Activated CD8-positive, alpha-beta memory T cell treated with anti-CD3 and anti-CD28 coated beads, Interleukin-2, amount 50 U/mL, for 48 hours (primary cell): ENCODE measurements around the gene ZNF579.
A peak's percentile ranks its signal among the peaks of the same experiment; 100 is the strongest.

ENCODE experiments used
- DNase-seq: peaks from one replicate; pipeline ENCODE4 v3.0.0-alpha.2; 2020

ZNF579 gene

DNA sequence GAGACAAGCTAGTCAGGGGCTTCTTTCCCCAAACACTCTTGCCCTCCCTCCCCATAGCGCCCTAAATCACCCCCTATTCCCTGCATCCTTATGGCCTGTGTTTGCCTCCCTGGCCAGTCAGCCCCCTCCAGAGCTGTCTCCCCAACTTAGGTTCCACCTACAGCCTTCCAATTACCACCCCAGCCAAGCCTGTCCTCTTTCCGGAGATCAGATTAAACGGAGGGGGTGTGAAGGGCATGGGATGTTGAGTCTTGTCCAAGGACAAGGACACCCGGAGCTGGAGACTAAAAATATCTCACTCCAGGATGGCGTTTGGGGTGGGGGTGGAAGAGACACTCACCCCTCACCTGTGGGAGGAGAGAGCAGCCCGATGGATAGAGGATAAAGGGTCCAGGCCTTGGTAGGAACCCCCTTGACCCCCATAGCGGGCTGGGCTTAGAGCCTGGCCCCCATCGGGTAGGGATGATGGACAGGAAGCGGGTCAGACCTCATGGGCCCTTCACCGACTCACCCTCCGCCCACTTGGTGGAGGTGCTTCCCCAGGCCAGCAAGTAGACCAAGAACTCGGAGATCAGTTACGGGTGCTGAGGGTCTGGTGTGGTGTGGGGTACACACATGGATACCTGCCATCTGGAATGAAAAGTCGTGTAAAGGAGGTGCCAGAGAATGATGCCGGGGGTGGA, 30.8 kb upstream of the ZNF579 start:
- no peak for DNase-seq

DNA sequence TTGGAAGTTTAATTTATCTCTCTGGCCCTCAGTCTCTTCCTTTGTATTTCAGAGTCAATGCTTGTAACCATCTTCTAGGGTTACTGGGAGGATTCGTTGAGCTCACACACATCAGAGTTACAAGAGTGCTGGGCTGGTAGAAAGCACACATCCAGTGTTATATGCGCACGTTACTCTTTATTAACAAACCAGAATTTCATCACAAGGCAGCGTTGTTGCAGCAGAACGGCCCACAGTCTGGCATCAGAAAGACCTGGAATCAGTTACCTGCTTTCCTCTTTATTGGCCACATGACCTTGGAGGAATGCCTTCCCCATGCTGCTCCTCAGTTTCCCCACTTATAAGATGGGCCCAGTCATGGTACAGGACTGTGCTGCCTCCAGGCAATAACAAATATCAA, 28.7 kb upstream of the ZNF579 start:
- DNase-seq, result no peak

DNA sequence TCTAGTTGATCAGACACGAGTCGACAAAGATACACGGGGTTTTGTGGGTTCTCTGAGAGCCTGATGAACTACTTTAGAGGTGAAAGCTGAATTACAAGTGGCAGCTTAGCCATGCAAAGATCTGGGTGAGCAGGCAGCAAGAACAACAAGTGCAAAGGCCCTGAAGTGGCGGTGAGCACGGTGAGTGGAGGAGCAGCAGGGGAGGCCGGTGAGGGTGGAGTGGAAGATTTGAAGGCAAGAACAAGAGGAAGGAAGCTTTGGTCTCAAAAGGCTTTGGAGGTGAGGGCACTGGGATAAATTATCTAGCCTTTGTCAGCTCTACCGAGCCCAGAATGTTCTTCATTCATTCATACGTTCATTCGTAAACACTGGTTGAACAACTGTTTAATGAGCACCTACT, 26.2 kb upstream of the ZNF579 start:
- no peak for DNase-seq

DNA sequence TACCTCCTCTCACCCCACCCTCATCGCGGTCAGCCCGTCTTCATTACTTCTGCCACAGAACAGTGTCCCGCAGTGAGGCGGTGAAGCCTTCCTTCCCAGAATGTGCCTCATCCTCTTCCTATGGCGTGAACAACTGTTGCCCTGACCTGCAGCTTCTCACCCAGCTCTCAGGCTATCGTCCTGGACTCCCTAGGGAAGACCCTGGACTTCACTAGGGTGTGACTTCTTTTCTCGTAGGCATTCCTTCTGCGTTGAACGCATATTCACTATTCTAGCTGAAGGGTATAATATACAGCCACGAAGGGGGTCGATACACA, 25.8 kb upstream of the ZNF579 start:
- DNase-seq, result no peak

DNA sequence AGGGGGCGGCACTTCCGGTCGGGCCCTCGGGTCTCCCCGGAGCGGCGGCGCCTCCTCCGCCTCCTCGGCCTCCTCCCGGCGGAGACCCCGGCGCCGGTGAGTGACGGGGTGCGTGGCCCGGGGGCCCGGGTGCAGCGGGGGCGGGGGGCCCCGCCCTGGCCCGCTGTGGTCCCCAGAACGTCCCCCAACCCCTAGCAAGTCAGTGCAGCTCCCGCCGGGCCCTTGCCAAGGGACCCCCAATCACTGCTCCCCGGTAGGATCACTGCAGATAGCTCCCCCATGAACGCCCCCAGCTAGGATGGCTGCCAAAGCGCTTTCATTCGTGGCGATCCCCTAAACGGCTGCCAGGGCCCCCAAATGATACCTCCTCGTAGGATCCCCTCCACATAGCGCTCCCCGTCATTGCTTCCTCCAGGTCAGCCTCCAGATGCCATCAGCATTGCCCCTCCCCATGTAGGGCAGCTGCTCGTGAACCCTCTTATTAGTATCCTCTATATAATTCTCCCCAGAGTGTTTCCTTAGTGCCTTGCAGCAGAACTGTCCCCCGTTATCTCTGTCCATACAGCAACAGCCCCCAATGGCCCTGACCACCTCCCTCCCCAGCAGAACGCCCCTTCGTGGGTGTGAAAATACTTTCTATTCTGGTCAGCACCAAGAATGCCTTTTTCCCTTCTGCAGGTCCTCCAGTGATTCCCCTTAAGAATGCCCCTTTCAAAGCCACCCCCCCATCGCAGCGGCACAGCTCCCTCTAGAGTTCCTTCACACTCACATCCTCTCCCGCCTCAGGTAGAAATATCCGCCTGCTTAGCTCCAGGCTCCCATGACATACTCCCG, 25.2 kb upstream of the ZNF579 start, which contains the start of gene ZNF865:
Gene ZNF865 (plus strand): TSS at position 11 of the 834 bp plus-strand sequence. CDS start 7,972 bp downstream, outside the sequence.
- peak; percentile 80 for DNase-seq

DNA sequence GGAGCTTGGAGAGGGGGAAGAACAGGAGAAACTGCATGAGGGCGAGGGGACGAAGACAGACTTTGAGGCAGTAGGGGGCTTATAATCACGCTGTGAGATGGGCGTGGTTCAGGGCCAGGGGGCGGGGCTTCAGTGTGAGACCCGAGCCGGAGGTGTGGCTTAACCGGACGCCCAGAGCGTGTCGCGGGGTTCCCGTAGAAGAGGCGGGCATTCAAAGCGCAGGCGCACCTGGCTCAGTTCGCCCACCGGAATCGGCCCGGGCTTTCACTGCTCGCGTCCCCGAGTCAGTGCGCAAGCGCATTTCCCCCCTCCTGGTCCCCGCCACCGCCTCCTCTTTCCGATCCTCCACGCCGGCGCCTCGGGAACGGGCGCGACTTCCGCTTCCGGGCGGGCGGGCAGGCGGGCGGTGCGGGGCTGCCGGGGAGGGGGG, 24.6 kb upstream of the ZNF579 start:
- peak; percentile 99 for DNase-seq

DNA sequence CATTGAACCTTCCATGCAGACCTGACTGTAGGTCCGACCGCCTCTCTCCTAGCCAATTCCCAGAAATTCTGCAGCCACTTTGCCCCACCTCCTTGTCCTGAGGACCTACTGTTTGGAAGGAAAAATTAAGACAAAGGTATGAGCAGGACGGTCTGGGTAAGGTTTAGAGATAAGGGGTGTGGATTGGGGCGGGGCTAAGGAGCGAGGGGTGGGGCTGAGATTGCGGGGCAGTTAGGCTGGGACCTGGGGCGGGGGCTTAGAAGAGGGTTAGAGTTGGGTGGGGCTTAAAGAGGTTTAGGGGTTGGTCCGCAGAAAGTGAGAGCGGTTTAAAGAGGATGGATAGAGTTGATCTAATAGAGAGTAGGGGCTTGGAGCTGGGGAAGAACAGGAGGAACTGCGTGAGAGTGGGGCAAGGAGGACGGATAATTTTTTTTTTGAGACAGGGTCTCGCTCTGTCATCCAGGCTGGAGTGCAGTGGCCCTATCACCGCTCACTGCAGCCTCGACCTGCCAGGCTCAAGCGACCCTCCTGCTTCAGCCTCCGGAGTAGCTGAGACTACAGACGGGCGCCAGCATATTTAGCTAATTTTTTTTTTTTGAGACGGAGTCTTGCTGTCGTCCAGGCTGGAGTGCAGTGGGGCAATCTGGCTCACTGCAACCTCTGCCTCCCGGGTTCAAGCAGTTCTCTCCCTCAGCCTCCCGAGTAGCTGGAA, 23.1 kb upstream of the ZNF579 start:
- no peak for DNase-seq

DNA sequence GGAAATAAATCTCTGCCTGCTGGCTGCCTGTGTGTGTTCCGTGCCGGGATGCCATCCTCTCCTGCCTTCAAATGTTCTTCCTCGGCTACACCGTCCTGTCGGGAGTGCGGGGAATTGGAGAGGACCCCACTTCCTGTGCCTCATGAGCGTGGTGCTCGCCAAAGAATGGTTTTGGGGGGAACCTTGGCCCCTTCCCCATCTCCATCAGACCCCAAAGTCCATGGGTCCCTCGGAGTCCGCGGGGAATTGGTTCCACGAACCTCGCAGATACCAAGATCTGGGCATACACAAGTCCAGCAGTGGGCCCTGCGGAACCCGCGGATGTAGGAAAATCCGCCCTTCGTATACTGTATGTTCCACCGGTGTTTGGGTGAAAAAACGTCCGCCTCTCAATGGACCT, 22.5 kb upstream of the ZNF579 start:
- no peak for DNase-seq

DNA sequence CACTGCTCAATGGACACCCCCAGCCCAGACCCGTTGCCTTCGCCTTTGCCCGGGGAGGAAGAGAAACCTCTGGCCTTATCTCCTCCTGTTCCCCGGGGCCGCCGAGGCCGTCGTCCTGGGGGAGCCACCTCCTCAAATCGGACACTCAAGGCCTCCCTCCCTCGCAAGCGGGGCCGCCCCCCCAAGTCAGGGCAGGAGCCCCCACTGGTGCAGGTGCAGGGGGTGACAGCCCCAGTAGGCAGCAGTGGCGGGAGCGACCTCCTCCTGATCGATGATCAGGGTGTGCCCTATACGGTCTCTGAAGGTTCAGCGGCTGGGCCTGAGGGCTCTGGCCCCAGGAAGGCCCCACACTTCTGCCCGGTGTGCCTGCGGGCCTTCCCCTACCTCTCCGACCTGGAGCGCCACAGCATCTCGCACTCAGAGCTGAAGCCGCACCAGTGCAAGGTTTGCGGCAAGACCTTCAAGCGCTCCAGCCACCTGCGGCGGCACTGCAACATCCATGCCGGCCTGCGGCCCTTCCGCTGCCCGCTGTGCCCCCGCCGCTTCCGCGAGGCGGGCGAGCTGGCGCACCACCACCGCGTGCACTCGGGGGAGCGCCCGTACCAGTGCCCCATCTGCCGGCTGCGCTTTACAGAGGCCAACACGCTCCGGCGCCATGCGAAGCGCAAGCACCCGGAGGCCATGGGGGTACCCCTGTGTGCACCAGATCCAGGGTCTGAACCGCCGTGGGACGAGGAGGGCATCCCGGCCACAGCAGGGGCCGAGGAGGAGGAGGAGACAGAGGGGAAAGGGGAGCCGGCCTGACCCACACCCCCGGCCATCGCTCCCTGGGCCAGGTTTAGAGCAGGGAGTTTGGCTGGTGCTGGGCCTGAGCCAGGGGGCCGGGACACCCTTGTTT, 21.7 kb upstream of the ZNF579 start:
- DNase-seq, result no peak

DNA sequence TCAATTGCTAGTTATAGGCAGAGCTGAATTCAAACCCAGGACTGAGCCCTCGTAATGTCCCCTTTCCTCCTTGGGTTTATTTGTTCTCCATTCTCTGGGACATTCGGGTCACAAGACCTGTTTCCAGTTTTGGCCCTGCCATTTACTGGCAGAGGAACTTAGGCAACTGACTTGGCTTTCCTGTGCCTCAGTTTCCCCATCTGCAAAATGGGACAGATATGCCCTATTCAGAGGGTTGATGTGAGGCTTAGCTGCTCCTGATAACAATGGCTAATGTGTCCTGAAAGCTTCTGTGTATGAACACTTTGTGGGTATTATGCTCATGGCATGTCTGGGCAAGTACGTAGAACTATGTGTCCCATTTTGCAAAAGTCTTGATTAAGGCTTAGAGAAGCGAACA, 20.4 kb upstream of the ZNF579 start:
- no peak for DNase-seq

DNA sequence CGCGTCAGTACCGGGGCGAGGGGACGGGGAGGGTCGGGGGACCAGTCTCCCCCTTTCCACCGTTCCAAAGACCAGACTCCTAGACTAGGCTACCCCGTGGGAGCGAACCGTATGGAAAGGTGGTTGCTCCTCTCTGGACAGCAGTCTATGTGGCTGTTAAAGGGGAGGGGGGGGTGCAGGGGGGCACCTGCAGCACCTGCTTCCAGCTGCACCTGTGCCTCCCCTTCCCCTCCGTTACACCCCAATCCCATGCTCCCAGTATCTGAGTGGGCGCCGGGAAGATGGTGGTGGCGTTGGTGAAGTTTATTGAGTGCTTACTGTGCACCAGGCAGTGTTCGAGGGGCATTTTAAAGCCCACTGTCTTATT, 20.0 kb upstream of the ZNF579 start:
- DNase-seq, result no peak

DNA sequence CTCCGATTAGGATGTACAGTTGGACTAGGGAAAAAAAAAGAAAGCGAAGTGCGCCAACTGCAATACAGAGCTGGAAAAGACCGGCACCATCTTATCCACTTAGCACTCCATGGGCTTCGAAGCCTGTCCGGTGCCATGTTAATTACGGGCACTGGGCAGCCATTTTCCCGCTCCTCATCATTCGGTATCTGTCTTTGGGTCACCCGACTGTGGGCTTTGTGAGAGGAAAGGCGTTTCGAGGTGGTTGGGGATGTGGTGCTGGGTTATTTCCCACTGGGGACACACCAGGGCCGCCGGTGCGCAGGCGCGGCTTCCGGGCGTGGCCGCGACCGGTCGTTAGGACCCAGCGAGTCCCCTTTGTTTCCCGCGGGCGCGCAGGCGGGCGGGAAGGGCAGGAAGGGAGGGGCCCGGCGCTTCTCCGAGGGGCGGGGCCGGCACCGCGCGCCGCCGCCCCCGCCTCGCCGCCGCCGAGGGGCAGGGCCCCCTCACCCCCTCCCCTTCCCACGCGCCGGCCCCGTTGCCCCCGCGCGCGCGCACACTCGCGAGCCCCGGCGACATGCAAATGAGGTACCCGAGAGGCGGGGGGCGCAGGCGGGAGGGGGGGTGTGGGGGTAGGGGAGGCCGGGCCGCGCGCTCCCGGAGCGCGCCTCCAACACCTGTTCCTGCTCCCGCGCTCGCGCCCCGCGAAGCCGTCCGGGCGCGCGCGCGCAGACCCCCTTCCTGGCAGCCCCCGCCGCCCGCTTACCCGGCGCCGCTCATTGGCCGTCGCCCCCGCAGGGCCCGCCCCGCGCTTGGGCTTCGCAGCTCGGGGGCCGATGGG, 19.4 kb upstream of the ZNF579 start, which contains the start of gene ZNF524:
Gene ZNF524 (plus strand): TSS at position 447 of the 820 bp plus-strand sequence. CDS start 1,825 bp downstream, outside the sequence.
- peak; percentile 90 for DNase-seq

DNA sequence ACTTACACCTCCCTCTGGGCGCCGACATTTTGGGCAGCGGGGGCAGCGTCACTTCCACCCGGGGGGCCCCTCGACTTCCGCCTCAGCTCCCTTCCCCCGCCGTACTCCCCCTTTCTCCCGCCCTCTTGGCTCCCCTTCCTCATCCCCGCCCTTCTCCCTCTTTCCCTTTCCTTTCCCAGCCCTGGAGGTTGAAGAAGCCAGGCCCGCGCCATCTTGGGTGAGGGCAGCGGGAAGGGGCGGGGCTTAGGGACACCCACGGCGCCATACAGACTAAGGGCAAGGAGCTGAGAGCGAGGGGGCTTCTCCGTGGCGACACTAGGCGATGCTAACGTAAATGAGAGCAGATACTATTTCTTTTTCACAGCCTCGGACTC, 18.8 kb upstream of the ZNF579 start, which contains the start of gene FIZ1:
Gene FIZ1 (minus strand): TSS at position 50 of the 374 bp plus-strand sequence. CDS start 1,652 bp downstream, outside the sequence.
- peak; percentile 96 for DNase-seq

DNA sequence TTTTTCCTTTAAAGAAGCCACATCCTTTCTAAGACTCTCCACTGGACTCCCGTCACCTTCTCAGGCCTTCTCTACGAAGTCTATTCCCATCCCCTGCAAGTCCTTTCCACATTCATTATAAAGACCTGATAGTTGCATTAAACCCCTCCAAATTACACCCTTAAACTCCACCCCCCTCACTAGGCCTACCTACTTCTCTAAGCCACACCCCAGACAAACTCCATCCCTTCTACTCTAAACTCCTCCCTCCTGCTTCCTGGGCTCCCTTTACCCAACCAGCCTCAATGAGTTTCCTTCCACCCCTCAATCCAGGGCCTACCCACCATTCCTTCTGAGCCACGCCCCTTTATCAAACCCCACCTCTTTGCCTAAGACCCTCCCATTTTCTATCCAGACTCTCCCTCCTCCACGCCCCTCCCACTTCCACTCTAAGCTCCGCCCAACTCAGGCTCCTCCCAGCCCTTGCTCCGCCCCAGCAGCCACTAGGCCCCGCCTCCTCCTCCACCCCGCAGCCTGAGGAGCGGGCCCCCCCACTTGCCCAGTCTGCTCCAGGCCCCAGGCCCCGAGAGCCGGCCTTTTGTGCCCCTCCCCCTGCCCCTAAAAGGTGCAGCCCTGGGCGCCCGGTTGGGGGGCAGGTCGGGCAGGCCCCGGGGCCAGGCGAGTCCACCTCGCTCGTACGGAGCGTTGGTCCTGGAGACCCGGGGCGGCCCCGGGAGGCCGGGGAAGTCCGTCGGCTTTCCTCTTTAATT, 18.2 kb upstream of the ZNF579 start:
- peak; percentile 98 for DNase-seq

DNA sequence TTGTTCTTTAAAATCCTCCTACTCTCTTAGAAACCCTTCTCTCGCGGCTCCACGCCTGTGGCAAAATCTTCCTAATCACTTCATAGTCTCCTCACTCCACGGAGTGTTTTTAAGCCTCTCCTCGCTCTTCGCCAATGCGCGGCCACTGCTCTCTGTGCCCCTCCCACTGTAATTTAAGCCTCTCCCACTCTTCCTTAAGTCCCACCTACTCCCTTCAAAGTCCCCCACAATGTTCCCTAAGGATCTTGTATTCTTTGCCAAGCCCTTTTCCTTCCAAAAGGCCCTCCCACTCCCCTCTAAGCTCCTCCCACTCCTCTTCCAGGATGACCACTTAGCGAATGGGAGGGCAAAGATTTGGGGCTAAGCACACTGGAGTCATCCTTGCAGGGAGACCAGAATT, 17.4 kb upstream of the ZNF579 start:
- no peak for DNase-seq

DNA sequence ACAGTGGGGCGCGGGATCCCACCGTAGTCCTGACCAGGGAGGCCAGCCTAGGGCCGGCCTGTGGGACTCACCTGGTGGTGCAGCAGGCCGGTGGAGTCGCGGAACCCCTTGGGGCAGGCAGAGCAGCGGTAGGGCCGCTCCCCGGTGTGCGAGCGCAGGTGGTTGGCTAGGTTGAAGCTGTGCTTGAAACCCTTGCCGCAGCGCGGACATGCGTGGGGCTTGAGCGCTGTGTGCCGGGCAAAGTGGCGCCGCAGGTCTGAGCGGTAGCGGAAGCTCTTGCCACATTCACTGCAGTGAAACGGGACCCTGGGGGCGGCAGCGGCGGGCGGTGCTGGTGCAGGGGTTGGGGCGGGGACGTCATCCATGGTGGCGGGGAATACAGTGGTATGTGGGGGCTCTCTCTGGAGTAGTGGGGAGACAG, 16.9 kb upstream of the ZNF579 start:
- DNase-seq, result no peak

DNA sequence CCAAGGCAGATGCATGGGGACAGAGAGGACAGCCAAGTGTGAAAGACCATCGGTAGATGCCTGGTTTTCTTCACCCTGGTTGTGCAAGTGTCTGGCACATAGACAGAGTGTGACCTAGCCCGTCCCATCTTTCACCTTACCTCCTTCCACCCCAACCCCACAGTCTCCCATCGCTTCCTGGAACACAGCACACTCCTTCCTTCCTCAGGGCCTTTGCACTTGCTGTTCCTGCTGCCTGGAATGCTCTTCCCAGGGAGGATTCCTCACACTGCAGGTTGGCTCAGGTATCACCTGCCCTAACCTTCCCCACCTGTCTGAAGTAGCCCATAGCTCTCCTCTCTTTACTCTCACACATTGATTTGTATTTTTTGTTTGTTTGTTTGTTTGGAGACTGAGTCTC, 15.7 kb upstream of the ZNF579 start:
- no peak for DNase-seq

DNA sequence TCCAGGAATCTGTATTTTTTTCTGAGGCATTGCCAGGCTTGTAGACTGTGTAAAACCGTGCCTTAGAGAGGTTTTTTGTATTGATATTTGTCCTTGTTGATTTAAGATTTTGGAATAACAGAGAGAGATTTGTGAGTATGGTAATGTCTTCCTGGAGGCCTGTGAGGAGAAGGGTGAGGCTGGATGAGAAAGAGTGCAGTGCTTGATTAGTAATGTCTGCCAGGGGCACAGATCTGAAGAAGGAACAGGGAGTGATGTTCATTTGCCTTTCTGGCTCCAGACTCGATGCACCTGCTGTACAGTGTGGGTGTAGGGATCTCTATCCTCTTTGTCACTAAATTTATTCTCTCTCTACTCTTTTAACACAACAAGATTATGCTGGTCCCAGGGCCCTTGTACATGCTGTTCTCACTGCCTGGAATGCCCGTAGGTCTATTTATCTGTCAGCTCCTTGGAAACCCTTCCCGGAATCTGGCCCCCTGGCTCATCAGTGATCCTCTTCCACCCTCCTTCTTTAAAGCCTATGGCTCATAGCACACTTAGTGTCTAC, 14.4 kb upstream of the ZNF579 start:
- DNase-seq, result no peak

DNA sequence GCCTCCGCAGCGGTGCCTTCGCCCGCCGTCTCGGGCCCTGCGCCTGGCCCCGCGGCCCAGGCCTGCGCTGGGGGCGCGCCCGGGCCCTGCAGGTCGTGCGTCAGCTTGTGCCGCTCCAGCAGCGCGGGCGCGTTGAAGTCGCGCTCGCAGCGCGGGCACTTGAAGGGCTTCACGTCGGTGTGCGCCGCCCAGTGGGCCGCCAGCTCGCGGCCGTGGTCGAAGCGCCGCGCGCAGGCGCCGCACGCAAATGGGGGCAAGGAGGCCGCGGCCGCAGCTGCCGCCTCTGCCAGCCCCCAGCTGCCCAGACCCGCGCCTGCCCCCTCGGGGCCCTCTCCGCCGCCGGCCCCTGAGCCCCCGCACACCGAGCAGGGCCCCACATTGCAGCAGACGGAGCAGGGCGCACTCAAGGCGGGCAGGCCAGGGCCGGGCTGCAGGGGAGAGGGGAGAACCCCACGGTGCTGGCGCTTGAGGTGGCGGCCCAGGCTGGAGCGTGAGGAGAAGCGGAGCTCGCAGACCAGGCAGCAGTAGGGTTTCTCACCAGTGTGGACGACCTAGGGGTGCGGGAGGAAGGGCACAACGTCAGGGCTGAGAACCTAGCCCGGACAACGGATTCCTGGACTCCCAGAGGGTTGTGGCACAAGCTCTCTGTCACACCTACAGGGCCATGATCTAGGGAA, 12.6 kb upstream of the ZNF579 start:
- DNase-seq, result no peak
